BJ (cell line): ENCODE results near the gene RASD1. TPM values are rescaled to one million over a fixed set of nuclear protein-coding genes. Genes with fewer than 3 reads are reported as not detected.

ENCODE experiments used
- CTCF ChIA-PET: fragments of 350-600 bp; formaldehyde crosslinking; extraction: SDS; loops from one replicate; lab custom pipeline; 2021; ENCODE audit warnings: antibody characterized with exemption, inconsistent platforms; lab: Yijun Ruan, JAX
- POLR2A ChIA-PET: fragments of 300-600 bp; sonication (Branson Sonifier 250); formaldehyde crosslinking; extraction: SDS; loops from one replicate; lab custom pipeline; 2021; ENCODE audit warnings: antibody characterized with exemption; lab: Charles Lee
- DNase-seq: peaks from one replicate; pipeline ENCODE4 v3.0.0-alpha.2; 2011; ENCODE audit warnings: low read depth
- H3K27me3 ChIP-seq: 2 replicates; pipeline ENCODE4 v1.6.0; 2011; ENCODE audit warnings: low read length; ENCODE audit not compliant: control insufficient read depth, insufficient read depth
- H3K36me3 ChIP-seq: 2 replicates; pipeline ENCODE4 v1.5.1; 2011; ENCODE audit warnings: low read length; ENCODE audit not compliant: control insufficient read depth, insufficient read depth
- H3K4me3 ChIP-seq: 2 replicates; pipeline ENCODE4 v1.5.1; 2011; ENCODE audit warnings: low read depth, mild to moderate bottlenecking, control low read depth, low read length
- CTCF ChIP-seq: IDR thresholded peaks from 2 replicates; pipeline ENCODE4 v1.5.1; 2011; ENCODE audit warnings: low read depth, mild to moderate bottlenecking, control low read depth, inconsistent platforms, low read length, moderate library complexity; ENCODE audit not compliant: insufficient read depth
- polyA plus RNA-seq: library from polyadenylated mRNA; depleted of rRNA; stranded (reverse); fragments of >200 nt; gene quantifications from 2 replicates; pipeline ENCODE4 v1.2.3, GENCODE V29; 2011

The RASD1 gene
- polyA plus RNA-seq, 1 experiment, result 0.90 TPM

DNA sequence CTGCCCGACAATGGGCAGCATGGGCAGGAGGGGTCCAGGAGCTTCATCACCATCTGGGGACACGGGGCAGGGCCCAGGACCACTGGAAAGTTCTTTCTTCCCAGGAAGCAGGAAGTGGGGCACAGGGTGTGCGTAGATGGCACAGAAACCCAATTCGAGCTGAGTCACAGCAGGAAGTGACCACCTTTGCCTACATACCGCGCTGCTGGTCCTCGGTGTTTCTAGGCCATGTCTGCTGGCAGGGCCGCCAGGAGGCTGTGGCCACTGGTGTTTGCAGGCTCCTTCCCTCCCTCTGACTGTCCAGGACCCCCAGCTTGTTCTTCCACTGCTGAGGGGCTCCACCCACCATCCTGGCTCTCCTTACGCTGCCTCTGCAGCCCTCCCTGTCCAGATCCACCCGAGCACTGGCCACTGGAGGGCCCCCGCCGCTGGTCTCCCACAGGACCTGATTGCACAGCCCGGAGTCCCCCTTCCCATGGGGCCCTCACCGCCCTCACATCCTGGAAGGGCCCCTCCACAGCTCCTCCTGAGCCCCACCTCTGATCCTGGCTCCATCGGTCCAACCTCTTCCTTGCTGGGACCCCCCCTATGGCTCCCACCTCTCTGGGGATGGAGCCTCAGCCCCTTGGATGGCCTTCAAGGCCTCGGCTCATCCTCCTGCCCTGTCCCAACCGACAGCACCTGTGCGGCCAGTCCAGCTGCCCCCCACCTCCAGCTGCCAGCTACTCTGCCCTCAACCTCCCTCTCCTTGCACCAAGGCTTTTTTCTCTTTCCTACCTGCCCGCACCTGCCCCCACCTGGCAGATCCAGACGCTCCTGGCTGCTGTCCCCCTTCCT lies 14.5 kb upstream of the RASD1 start:
- no peak for TF ChIP-seq CTCF
- DNase-seq, result no peak
- Histone ChIP-seq H3K27me3 (no peaks in the 10 kb centered on the region), H3K36me3 (no peaks in the 10 kb centered on the region), H3K4me3 (no peak overlapping the region)
- ChIA-PET CTCF (interaction anchor here (0.6 to 4.9 kb wide), 5 partner anchors 14 to 154 kb away, joined by 3 to 44 read pairs (median 4); partner anchors contain the start of gene RASD1), POLR2A (interaction anchor here (0.6 kb wide), 1 partner anchor 14 kb away, joined by 9 read pairs; no protein-coding TSS in a partner anchor)

- Histone ChIP-seq H3K27me3 (no peaks in the 10 kb centered on the region), H3K36me3 (no peaks in the 10 kb centered on the region), H3K4me3 (no peak overlapping the region)
- POLR2A ChIA-PET, result interaction anchor here (0.6 kb wide), 1 partner anchor 13 kb away, joined by 9 read pairs; no protein-coding TSS in a partner anchor
- CTCF ChIA-PET, result interaction anchor here (1.1 to 4.9 kb wide), 4 partner anchors 13 to 154 kb away, joined by 3 to 44 read pairs (median 12); partner anchors contain the start of gene RASD1
- TF ChIP-seq CTCF, result no peak
- DNase-seq, result no peak
These were observed 13.6 kb upstream of the RASD1 start for GRCh38 chr17:17509601-17510425.

DNA sequence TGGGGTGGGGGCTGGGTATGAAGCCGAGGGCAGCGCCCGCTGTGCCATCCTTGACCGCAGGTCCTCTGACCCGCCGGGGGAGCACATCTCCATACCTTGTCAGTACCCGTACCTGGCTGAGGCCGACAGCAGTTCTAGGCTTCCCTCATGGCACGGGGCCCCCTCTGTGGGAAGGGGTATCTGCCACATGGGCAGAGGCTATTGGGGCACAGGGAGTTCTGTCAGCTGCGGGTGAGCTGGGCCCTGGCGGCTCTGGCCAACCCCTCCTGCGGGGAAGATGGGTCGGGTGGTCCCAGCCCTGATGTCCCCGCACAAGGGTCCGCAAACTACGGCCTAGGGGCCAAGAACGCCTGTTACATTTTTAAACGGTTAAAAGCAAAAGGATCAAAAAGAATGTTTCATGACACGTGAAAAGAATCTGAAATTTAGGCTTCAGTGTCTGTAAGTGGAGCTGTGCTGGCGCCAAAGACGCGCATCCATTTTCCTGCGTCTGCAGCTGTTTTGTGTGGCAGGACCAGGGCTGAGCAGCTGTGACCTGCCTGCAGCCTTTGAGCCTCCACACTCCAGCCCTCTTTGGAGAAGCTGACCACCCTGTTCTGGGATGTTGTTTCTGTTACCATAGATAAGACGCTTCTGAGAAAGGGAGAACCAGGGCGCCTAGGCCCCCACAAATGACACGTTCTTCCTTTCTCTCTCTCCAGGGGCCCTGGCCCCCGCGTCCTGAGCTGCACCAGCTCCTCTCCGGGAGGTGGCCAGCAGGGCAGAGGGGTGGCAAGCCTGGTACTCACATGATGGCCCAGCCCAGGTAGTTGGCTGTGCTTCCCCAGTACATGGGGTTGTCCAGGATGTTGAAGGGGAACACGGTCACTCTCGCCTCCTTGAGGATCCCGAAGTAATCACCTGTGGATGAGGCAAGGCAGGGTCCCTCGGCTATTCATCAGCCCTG lies 12.7 kb upstream of the RASD1 start:
- H3K36me3 ChIP-seq, result no peaks in the 10 kb centered on the region
- no peak for TF ChIP-seq CTCF
- no peak for DNase-seq
- CTCF ChIA-PET, result interaction anchor here (1.0 to 4.9 kb wide), 2 partner anchors 12 to 59 kb away, joined by 3 to 44 read pairs; partner anchors contain the start of gene RASD1
- H3K27me3 ChIP-seq, result no peaks in the 10 kb centered on the region
- POLR2A ChIA-PET, result no interaction called here
- no peak overlapping the region for H3K4me3 ChIP-seq

GRCh38 chr17:17508019-17508535 lies 11.9 kb upstream of the RASD1 start:
- ChIA-PET POLR2A (no interaction called here), CTCF (interaction anchor here (1.0 to 3.1 kb wide), 2 partner anchors 60 kb away, joined by 3 to 23 read pairs; no protein-coding TSS in a partner anchor)
- Histone ChIP-seq H3K4me3 (no peak overlapping the region), H3K36me3 (no peaks in the 10 kb centered on the region), H3K27me3 (no peaks in the 10 kb centered on the region)
- DNase-seq, result no peak
- no peak for TF ChIP-seq CTCF
